Activated CD4-positive, alpha-beta T cell treated with anti-CD3 and anti-CD28 coated beads, Interleukin-2, Interleukin-6, amounts not matched to agents 100 ng/mL and 50 ng/mL, durations not matched to agents 16 hours and 8 hours (primary cell): Measurements from ENCODE around the gene TMSB15C.
A peak's percentile ranks its signal among the peaks of the same experiment; 100 is the strongest.
"Not testable (repeated sequence)": the region's sequence is repeated elsewhere in the genome, so short reads cannot be mapped to it uniquely, and the experiment has no call there.

Source experiments
- DNase-seq: peaks from one replicate; pipeline ENCODE4 v3.0.0-alpha.2; 2020

The TMSB15C gene

GRCh38 chrX:104075778-104076445 is at the start of gene TMSB15C:
TSS of gene TMSB15C (minus strand) at chrX:104076236.
- not testable (repeated sequence) for DNase-seq

DNA sequence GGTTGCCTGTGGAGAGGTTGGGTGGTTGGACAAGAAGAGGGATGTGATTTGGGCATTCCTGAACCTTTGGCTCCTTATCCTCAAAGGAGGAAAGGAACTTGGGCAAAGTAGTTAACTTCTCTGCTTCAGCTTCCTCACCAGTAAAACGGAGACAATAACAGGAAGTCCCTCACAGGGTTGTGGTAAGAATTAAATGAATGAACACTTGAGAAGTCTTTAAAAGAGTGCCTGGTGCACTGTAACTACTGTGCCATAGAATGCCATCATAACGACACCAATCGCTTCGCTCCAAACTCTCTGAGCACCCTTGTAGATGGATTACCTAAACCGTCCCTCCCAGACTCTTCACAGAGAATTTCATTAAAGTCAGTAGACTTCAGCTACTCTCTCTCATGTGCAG is 46.8 kb upstream of the TMSB15C start:
- peak; percentile 51 for DNase-seq

GRCh38 chrX:104118765-104119164 is 42.7 kb upstream of the TMSB15C start:
- DNase-seq: no peak

DNA sequence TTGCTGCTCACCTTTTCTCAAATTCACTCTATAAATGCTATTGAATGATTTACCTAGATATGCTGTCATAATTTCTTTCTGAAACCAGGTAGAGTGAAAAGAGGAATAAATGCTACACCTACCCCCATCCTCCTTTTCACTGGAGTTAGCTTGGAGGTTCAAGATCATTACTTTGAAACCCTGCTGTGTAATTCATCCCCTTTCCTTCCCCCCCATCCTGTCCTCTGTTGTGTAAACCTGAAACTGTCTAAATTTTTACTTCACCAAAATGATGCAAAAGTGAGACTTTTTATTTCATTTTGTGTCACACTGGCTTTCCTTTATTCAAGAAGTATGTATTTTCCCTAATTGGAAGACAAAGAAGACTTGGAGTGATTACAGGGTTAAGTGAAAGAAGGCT is 41.7 kb upstream of the TMSB15C start:
- DNase-seq: peak; percentile 60

DNA sequence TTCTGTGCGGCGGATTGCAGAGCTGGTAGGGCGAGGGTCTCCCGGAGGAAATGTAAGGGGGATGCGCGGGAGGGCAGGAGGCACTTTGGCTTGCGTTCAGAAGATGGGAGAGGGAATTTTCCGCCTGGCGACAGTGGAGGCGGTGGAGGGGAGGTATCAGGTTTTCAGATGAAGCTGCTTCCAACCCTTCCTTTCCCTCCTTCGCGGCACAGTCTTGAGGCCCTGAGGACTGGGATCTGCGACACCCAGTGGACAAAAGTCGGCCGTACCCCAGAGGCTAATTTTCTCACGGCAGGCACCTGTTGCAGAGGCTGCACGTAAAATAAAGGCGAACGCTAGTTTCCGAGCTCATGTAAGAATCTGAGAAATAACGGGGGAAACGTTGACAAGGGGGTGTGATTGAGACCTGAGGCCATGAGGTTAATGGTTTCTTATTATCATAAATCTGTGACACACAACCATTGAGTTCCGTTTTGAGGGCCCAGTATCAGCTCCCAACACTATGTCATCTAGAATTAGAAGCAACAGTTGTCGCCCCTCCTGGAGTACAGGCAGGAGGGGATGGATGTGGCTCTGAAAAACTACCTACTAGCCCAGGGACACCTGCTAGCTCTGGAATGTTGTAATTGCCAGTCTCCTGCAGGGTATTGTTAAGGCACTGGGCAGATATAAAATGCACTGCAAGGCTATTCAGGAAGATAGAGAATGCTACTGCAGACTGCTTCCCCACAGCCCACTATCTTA is 37.4 kb upstream of the TMSB15C start:
- peak; percentile 62 for DNase-seq

DNA sequence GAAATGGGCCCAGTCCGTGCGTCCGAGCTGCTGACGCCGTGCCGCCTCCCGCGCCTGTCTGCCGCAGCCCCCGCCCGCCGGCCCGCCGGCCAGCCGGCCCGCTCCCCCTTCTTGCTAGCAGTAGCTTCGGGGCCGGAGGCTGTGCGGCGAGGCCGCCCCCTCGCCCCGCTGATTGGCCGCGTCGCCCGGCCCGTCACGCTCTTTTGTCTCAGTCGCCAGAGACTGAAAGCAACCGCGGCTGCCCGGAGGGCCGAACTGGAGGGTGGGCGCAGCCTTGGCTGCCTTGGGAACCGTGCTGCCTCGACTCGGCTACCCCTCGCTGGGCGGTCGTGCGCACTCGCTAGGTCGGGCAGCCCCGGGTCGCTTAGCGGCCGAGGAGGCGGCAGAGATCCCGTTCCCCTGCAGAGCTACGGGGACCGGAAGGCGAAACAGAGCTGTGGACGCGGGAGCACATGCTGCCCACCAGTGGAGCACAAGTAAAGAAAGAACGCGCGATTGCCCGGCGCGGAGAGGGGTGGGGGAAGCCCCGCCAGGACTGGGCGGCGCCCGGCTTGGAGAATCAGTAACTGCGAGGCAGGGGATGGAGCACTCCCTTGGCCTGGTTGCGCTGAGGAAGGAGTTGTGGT is 36.4 kb upstream of the TMSB15C start, which contains the start of gene ZCCHC18:
TSS of gene ZCCHC18 (plus strand) at position 198 of the 626 bp plus-strand sequence. CDS start 1,589 bp downstream, outside the sequence.
- DNase-seq: peak; percentile 38

GRCh38 chrX:104110491-104111240 is 34.6 kb upstream of the TMSB15C start:
- DNase-seq: peak; percentile 33

DNA sequence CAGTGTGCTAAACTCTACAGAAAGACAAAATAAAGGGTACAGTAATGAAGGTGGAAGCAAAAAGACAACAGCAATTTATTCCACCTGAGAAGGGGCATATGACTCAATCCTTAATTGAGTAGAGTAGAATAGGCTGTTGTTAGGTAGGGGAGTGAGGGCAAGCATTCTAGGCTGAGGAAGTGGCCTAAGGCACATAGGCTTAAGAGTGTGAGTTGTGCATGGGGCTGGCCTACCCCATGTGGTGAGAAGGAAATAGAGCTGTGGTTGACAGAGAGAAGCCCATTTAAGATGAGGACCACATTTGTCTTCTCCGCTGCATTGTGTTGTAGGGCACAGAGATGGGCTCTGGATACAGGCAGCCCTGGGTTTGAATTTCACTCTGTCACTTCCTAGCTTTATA is 32.9 kb upstream of the TMSB15C start:
- DNase-seq: no peak

GRCh38 chrX:104105330-104106262 is 29.6 kb upstream of the TMSB15C start:
- DNase-seq: no peak

GRCh38 chrX:104104676-104105075 is 28.6 kb upstream of the TMSB15C start:
- no peak for DNase-seq

DNA sequence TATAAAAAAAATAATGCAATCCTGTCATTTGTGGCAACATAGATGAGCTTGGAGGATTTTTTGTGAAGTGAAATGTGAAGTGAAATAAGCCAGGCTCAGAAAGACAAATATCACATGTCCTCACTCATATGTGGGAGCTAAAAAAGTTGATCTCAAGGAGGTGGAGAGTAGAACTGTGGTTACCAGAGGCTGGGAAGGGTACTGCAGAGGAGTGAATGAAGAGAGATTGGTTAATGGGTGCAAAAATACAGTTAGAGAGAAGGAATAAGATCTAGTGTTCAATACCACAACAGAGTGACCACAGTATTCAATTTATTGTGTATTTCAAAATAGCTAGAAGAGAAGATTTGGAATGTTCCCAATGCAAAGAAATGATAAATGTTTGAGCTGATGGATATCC is 22.9 kb upstream of the TMSB15C start:
- DNase-seq: no peak

DNA sequence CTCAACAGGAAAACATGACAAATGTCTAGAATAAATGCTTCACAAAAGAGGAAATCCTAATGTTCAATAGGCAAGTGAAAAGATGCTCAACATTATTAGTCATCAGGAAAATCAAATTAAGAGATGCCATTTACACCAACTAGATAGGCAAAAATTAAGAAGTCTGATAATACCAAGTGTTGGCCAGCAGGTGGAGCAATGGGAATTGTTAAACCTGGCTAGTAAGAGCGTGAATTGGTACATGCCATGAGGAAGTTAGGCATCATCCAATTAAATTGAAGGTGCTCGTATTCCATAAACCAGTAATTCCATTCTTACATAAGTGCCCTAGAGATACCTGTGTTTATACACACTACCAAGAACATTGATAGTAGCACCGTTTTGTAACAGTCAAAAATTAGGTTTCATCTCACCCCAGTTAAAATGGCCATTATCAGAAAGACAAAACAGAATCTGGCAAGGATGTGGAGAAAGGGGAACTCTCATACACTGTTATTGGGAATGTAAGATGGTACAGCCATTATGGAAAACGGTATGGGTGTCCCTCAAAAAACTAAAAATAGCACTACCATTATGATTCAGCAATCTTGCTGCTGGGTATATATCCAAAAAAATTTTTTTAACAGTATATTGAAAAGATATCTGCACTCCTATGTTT is 22.2 kb upstream of the TMSB15C start:
- peak; percentile 67 for DNase-seq

GRCh38 chrX:104085919-104086318 is 9.9 kb upstream of the TMSB15C start:
- DNase-seq: no peak

DNA sequence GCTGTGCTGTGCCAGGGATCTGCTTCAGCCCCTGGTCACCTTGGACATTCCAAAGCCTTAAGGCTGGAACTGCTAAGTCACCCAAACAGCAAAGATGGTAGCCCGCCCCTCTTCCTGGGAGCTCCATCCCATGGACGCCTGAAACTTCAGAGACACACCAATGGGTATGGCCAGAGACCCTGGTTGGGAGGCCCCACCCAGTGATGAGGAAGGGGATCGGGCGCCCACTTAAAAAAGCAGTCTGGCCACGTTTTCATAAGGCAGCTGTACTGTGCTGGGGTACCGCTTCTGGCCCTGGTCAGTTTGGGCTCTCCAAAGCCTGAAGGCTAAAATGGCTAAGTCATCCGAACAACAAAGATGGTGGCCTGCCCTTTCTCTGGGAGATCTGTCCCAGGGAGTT is 9.4 kb upstream of the TMSB15C start:
- no peak for DNase-seq

DNA sequence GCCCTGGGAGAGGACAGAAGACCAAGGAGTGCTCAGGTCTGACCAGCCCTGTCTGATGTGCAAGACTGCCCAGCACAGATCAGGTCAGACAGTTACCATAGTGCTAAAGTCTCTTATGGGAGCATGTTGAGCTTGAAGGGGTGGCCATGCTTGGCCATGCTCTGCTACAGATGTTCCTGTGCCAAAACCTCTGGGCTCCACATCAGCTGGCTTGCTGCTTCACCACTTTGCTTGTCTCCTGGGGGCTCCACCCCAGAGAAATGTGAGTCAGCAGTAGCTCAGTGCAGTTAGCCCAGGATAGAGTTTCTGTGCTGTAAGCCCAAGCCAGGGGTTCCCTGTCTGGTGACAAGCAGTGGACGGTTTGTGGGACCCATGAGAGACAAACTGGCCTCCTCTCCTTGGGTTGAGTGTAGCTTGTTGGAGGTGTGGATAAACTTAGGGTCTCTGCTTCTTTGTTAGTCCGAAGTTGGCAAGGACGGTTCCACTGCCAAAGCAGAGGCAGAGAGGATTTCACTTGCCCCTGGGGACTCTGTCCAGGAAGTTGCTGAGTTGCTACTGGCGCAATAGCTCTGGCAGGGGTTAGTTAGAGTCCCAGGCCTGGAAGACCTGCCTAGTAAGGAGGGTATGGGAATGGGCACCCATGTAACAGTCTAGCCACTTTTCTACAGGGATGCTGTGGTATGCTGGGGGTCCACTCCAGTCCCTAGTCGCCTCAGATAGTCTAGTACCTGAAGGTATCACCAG is 8.7 kb upstream of the TMSB15C start:
- no peak for DNase-seq

DNA sequence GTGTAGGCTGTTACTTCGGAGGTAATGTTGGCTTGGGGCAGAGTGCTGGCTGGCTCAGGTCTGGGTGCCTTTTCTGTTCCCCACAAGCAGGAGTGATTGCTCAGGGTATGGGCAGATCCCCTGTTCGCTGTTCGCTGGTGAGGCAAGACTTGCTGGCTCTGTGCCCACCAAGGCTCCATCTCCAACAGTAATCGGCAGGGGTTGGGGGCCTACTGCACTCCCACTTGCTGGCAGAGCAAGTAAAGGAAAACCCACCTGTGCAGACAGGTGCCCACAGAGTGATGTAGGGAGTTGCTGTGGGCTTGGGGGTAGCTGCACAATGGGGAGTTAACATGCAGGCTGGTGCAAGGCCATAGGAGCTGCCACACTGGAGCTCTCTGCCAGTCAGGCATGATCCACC is 8.0 kb upstream of the TMSB15C start:
- no peak for DNase-seq

DNA sequence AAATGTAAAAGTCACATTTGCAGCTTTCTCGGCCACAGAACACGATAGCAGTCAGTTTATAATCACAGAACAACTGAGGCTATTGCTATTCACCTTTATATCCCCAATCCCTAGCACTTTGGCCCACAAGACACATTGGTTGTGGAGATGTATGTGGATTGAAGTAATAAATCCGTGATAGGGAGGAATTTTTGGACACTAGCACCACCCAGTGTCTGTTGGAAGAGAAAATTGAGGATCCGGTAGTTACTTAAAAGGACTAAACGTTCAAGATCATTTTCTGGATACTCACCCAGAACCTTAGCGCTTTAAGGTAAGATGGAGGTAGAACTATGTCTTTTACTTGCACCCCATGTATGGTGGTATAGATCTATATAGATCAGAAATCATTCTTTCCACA is 1.8 kb upstream of the TMSB15C start:
- not testable (repeated sequence) for DNase-seq

DNA sequence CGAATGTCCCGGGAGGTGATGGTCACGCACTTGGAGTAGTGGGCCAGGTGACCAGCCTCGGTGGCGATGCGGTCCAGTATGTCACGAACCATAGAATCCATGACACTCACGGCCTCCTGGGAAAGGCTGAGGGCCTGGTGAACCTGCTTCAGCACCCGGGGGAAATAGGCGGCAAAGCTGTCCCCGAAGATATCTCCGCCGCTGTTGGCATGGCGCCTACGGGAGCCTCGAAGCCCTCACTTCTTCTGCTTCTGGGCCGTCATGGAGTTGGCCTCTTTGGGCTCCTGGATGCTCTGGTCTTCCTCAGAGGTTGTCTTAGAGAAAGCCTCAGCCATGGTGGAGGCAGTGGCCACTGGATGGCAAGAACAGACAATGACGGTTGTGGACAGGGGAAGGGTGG is 13.4 kb downstream of the TMSB15C start:
- DNase-seq: not testable (repeated sequence)

DNA sequence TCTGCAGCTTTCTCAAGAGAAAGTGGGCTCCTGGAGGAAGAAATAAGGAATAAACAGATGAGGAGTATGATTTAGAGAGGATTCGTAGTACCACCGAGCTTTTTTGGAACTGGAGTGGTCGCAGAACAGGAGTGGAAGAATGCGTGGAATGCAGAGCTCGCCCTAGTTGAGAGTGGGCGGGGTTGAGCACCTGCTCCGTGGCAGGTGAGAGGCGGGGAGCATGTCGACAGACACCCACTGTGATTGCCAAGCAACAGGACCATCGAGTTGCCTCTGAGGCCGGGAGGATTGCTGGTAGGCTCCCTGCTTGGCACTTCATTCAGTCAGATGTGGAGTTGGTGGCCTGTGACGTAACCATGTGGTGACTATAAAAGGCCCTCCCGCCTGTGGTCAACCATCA is 21.1 kb downstream of the TMSB15C start:
- DNase-seq: not testable (repeated sequence)

DNA sequence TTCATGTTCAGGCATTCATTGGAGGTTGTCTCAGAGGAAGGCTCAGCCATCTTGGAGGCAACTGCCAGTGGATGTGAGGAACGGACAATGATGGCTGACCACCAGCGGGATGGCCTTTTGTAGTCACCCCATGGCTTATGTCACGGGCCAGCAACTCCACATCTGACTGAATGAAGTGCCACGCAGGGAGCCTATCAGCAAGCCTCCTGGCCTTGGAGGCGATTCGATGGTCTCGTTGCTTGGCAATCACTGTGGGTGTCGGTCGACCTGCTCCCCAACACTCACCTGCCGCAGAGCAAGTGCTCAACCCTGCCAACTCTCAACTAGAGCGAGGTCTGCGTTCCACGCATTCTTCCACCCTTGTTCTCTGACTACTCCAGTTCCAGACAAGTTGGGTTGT is 28.9 kb downstream of the TMSB15C start:
- DNase-seq: no peak

DNA sequence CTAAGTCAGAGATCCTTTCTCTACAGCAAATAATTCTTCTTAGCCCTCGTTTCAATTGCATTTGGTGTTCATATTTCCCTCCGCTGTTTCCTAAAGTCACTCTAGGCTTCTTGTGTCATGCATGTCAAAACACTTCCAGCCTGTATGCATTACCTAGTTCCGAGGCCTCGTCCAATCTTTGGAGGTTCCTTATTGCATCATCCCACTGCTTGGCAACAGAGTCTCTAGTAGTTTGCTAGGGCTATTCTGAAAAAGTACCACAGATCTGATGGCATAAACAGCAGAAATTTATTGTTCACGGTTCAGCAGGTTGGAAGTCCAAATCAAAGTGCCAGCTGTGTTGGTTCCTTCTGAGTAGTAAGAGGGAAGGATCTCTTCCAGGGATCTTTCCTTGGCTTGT is 30.4 kb downstream of the TMSB15C start:
- DNase-seq: no peak
